ENCODE results near the gene LPO.

Gene LPO

GRCh38 chr17:58229384-58229783, 9.0 kb upstream of the LPO start:
- H3K36me3 ChIP-seq (ENCODE audit: low read length), result no peaks in the 10 kb centered on the region
- no peak overlapping the region for H3K9ac ChIP-seq (ENCODE audit: low read length)
- H3K27me3 ChIP-seq (ENCODE audit: low read length), result no peaks in the 10 kb centered on the region
- TF ChIP-seq EZH2phosphoT487 (conservative IDR thresholded peaks at IDR 0.05; ENCODE audit: low read length), result no peak
- TF ChIP-seq CTCF (IDR thresholded peaks at IDR 0.05; ENCODE audit: insufficient read depth, low read length, poor library complexity, severe bottlenecking), result no peak
- no peaks in the 10 kb centered on the region for H3F3A ChIP-seq (ENCODE audit: insufficient read depth)
- H3K4me3 ChIP-seq (ENCODE audit: insufficient read depth, low read length, poor library complexity, severe bottlenecking), result no peak overlapping the region
- H3K27ac ChIP-seq (ENCODE audit: low read depth, low read length), result no peak overlapping the region
- no peak overlapping the region for H2AFZ ChIP-seq (ENCODE audit: low read depth, low read length, severe bottlenecking)
- H4K20me1 ChIP-seq (ENCODE audit: low read depth, low read length), result no peaks in the 10 kb centered on the region
- no peak overlapping the region for H3K4me2 ChIP-seq (ENCODE audit: low read depth, low read length, poor library complexity, severe bottlenecking)
- no peaks in the 10 kb centered on the region for H3K9me3 ChIP-seq (ENCODE audit: insufficient read depth, low read length)
- H3K9me2 ChIP-seq (replicated peaks; ENCODE audit: insufficient read depth, low read length), result no peaks in the 10 kb centered on the region
- no peaks in the 10 kb centered on the region for H3K79me2 ChIP-seq (ENCODE audit: insufficient read depth, low read length)

- Histone ChIP-seq H3K79me2 (ENCODE audit: insufficient read depth, low read length) (no peaks in the 10 kb centered on the region), H3K27me3 (ENCODE audit: low read length) (no peaks in the 10 kb centered on the region)
Measured at GRCh38 chr17:58229881-58230280, 8.5 kb upstream of the LPO start.

GRCh38 chr17:58231641-58232040, 6.7 kb upstream of the LPO start:
- Histone ChIP-seq H3K9me2 (replicated peaks; ENCODE audit: insufficient read depth, low read length) (no peaks in the 10 kb centered on the region), H3K27ac (ENCODE audit: low read depth, low read length) (no peak overlapping the region), H3K36me3 (ENCODE audit: low read length) (no peaks in the 10 kb centered on the region), H3K9me3 (ENCODE audit: insufficient read depth, low read length) (no peaks in the 10 kb centered on the region), H2AFZ (ENCODE audit: low read depth, low read length, severe bottlenecking) (no peak overlapping the region), H3K4me2 (ENCODE audit: low read depth, low read length, poor library complexity, severe bottlenecking) (no peak overlapping the region), H3K9ac (ENCODE audit: low read length) (no peak overlapping the region), H3K27me3 (ENCODE audit: low read length) (no peaks in the 10 kb centered on the region), H3F3A (ENCODE audit: insufficient read depth) (no peaks in the 10 kb centered on the region), H3K4me3 (ENCODE audit: insufficient read depth, low read length, poor library complexity, severe bottlenecking) (no peak overlapping the region), H4K20me1 (ENCODE audit: low read depth, low read length) (no peaks in the 10 kb centered on the region), H3K79me2 (ENCODE audit: insufficient read depth, low read length) (no peaks in the 10 kb centered on the region)
- TF ChIP-seq EZH2phosphoT487 (conservative IDR thresholded peaks at IDR 0.05; ENCODE audit: low read length) (no peak), CTCF (IDR thresholded peaks at IDR 0.05; ENCODE audit: insufficient read depth, low read length, poor library complexity, severe bottlenecking) (no peak)

More at GRCh38 chr17:58229881-58230280, 8.5 kb upstream of the LPO start:
- Histone ChIP-seq H3K9me2 (replicated peaks; ENCODE audit: insufficient read depth, low read length) (no peaks in the 10 kb centered on the region), H3K36me3 (ENCODE audit: low read length) (no peaks in the 10 kb centered on the region), H3K27ac (ENCODE audit: low read depth, low read length) (no peak overlapping the region), H3K9ac (ENCODE audit: low read length) (no peak overlapping the region), H4K20me1 (ENCODE audit: low read depth, low read length) (no peaks in the 10 kb centered on the region), H3K4me2 (ENCODE audit: low read depth, low read length, poor library complexity, severe bottlenecking) (no peak overlapping the region), H3F3A (ENCODE audit: insufficient read depth) (no peaks in the 10 kb centered on the region), H3K9me3 (ENCODE audit: insufficient read depth, low read length) (no peaks in the 10 kb centered on the region), H3K4me3 (ENCODE audit: insufficient read depth, low read length, poor library complexity, severe bottlenecking) (no peak overlapping the region), H2AFZ (ENCODE audit: low read depth, low read length, severe bottlenecking) (no peak overlapping the region)
- TF ChIP-seq EZH2phosphoT487 (conservative IDR thresholded peaks at IDR 0.05; ENCODE audit: low read length) (no peak), CTCF (IDR thresholded peaks at IDR 0.05; ENCODE audit: insufficient read depth, low read length, poor library complexity, severe bottlenecking) (no peak)

All from SU-DHL-6 (cell line).